H1 (cell line): Measurements from ENCODE around the gene GRHL3. TPM values are rescaled to one million over a fixed set of nuclear protein-coding genes. Genes with fewer than 3 reads are reported as not detected.

ENCODE experiments used
- CTCF ChIA-PET: fragments of 300-600 bp; sonication (Branson Sonifier 250); formaldehyde crosslinking; loops from one replicate; lab custom pipeline; 2021; ENCODE audit not compliant: partially characterized antibody; lab: Charles Lee
- POLR2A ChIA-PET: fragments of 300-600 bp; sonication (Branson Sonifier 250); formaldehyde crosslinking; loops from one replicate; lab custom pipeline; 2021; ENCODE audit warnings: inconsistent platforms; ENCODE audit not compliant: partially characterized antibody; lab: Charles Lee
- DNase-seq, 2 experiments: peaks; one replicate each; pipeline versions ENCODE4 v3.0.0 to v3.0.0-alpha.2; 2010 to 2022; ENCODE audit warnings: low spot score in 2 of 2, low read depth in 1 of 2, mixed read lengths in 1 of 2
- FAIRE-seq: peaks from 2 replicates; lab custom pipeline; 2011; peaks lifted over from hg19 to GRCh38; lab: Jason Lieb, UNC
- H2AFZ ChIP-seq: 2 replicates; pipeline ENCODE4 v1.8.1; 2012; ENCODE audit warnings: low read length, inconsistent platforms
- H2AK5ac ChIP-seq: 2 replicates; pipeline ENCODE4 v1.6.1; 2013; ENCODE audit warnings: low read depth, low read length
- H2BK120ac ChIP-seq: replicated peaks from 2 replicates; pipeline ENCODE3; 2013; ENCODE audit warnings: low read depth, low read length, inconsistent platforms
- H2BK12ac ChIP-seq: 2 replicates; pipeline ENCODE4 v1.6.1; 2013; ENCODE audit warnings: low read depth, low read length
- H2BK15ac ChIP-seq: 2 replicates; pipeline ENCODE4 v1.6.1; 2013; ENCODE audit warnings: low read length
- H2BK20ac ChIP-seq: 2 replicates; pipeline ENCODE4 v1.6.1; 2013; ENCODE audit warnings: low read length
- H2BK5ac ChIP-seq: 2 replicates; pipeline ENCODE4 v1.6.1; 2013; ENCODE audit warnings: low read depth, low read length
- H3K14ac ChIP-seq: 2 replicates; pipeline ENCODE4 v1.6.1; 2013; ENCODE audit warnings: inconsistent platforms; ENCODE audit not compliant: insufficient read length
- H3K18ac ChIP-seq: 2 replicates; pipeline ENCODE4 v1.6.1; 2013; ENCODE audit warnings: low read length; ENCODE audit errors: extremely low read depth
- H3K23ac ChIP-seq: 2 replicates; pipeline ENCODE4 v1.6.1; 2013; ENCODE audit warnings: inconsistent platforms; ENCODE audit not compliant: insufficient read length
- H3K23me2 ChIP-seq: 2 replicates; pipeline ENCODE4 v1.6.1; 2013; ENCODE audit warnings: low read depth, low read length
- H3K27ac ChIP-seq: 2 replicates; pipeline ENCODE4 v1.6.1; 2011; ENCODE audit warnings: low read depth, low read length, inconsistent platforms
- H3K27me3 ChIP-seq, 4 experiments: replicated peaks in 1 of 4; 1 replicate in 1 of 4; 2 replicates in 3 of 4; pipeline versions ENCODE4 v1.6.1 to v1.8.1; 2011 to 2013; ENCODE audit warnings: low read length in 3 of 4, mild to moderate bottlenecking in 3 of 4, inconsistent platforms in 2 of 4, mixed read lengths in 2 of 4, moderate library complexity in 1 of 4; ENCODE audit not compliant: control insufficient read depth in 3 of 4, insufficient read depth in 3 of 4; ENCODE audit errors: extremely low read depth in 1 of 4
- H3K36me3 ChIP-seq, 4 experiments: 2 replicates each; pipeline versions ENCODE4 v1.6.1 to v1.8.1; 2011 to 2013; ENCODE audit warnings: mild to moderate bottlenecking in 4 of 4, low read length in 3 of 4, moderate library complexity in 2 of 4, control low read depth in 1 of 4, inconsistent platforms in 1 of 4; ENCODE audit not compliant: insufficient read depth in 4 of 4, control insufficient read depth in 2 of 4
- H3K4ac ChIP-seq: replicated peaks from 2 replicates; pipeline ENCODE3; 2013; ENCODE audit warnings: low read length, low read depth, mixed read lengths, inconsistent platforms; ENCODE audit not compliant: insufficient read length
- H3K4me1 ChIP-seq, 4 experiments: replicated peaks in 1 of 4; 1 replicate in 1 of 4; 2 replicates in 3 of 4; pipeline versions ENCODE4 v1.6.1 to v1.8.1; 2011 to 2013; ENCODE audit warnings: low read length in 3 of 4, inconsistent platforms in 2 of 4, mixed read lengths in 1 of 4; ENCODE audit not compliant: insufficient read depth in 4 of 4, control insufficient read depth in 3 of 4
- H3K4me2 ChIP-seq, 2 experiments: 2 replicates each; pipeline versions ENCODE4 v1.6.1 to v1.8.1; 2011 to 2013; ENCODE audit warnings: low read depth in 2 of 2, low read length in 2 of 2, control low read depth in 1 of 2, inconsistent platforms in 1 of 2, mild to moderate bottlenecking in 1 of 2; ENCODE audit not compliant: insufficient read depth in 1 of 2
- H3K4me3 ChIP-seq, 4 experiments: fragments of 200-600, 300-600 bp in 1 of 4; sonication (generic), shearing (Covaris generic), sonication (Bioruptor Twin) in 1 of 4; 2 replicates each; pipeline versions ENCODE4 v1.5.1 to v1.8.1; 2011 to 2016; ENCODE audit warnings: low read length in 4 of 4, low read depth in 3 of 4, control low read depth in 2 of 4, inconsistent platforms in 2 of 4, mild to moderate bottlenecking in 2 of 4, mixed read lengths in 1 of 4, moderate library complexity in 1 of 4; ENCODE audit not compliant: insufficient read depth in 2 of 4; ENCODE audit errors: extremely low read depth in 1 of 4
- H3K56ac ChIP-seq: replicated peaks from 2 replicates; pipeline ENCODE3; 2013; ENCODE audit warnings: low read depth, mild to moderate bottlenecking, mixed read lengths, low read length, inconsistent platforms; ENCODE audit not compliant: insufficient read length
- H3K79me1 ChIP-seq: 2 replicates; pipeline ENCODE4 v1.6.1; 2013; ENCODE audit warnings: low read depth, low read length, control low read depth
- H3K79me2 ChIP-seq, 2 experiments: 2 replicates each; pipeline versions ENCODE4 v1.6.1 to v1.8.1; 2012 to 2013; ENCODE audit warnings: low read length in 2 of 2, mild to moderate bottlenecking in 2 of 2, inconsistent platforms in 1 of 2; ENCODE audit not compliant: insufficient read depth in 2 of 2, control insufficient read depth in 1 of 2
- H3K9ac ChIP-seq, 4 experiments: replicated peaks in 1 of 4; 1 replicate in 1 of 4; 2 replicates in 3 of 4; pipeline versions ENCODE4 v1.6.1 to v1.8.1; 2011 to 2013; ENCODE audit warnings: low read depth in 3 of 4, low read length in 3 of 4, control low read depth in 2 of 4, mild to moderate bottlenecking in 2 of 4, moderate library complexity in 2 of 4, inconsistent platforms in 1 of 4; ENCODE audit errors: extremely low read depth in 1 of 4
- H3K9me3 ChIP-seq, 2 experiments: 2 replicates each; pipeline versions ENCODE4 v1.6.1 to v1.8.1; 2012 to 2013; ENCODE audit warnings: mild to moderate bottlenecking in 2 of 2, moderate library complexity in 2 of 2, control low read depth in 1 of 2, inconsistent platforms in 1 of 2, low read depth in 1 of 2, low read length in 1 of 2, mixed read lengths in 1 of 2; ENCODE audit not compliant: insufficient read depth in 2 of 2
- H4K20me1 ChIP-seq, 2 experiments: replicated peaks in 1 of 2; 2 replicates each; pipeline versions ENCODE3 to v1.8.1; 2011 to 2013; ENCODE audit warnings: inconsistent platforms in 2 of 2, low read length in 2 of 2, mild to moderate bottlenecking in 1 of 2; ENCODE audit not compliant: insufficient read depth in 2 of 2, control insufficient read depth in 1 of 2
- H4K5ac ChIP-seq: 2 replicates; pipeline ENCODE4 v1.6.1; 2013; ENCODE audit warnings: low read length, low read depth, mixed read lengths, inconsistent platforms; ENCODE audit not compliant: insufficient read length
- H4K8ac ChIP-seq: 2 replicates; pipeline ENCODE4 v1.8.0; 2013; ENCODE audit warnings: mild to moderate bottlenecking, moderate library complexity, low read length, inconsistent platforms; ENCODE audit not compliant: insufficient read depth; ENCODE audit errors: extremely low read depth
- H4K91ac ChIP-seq: replicated peaks from 2 replicates; pipeline ENCODE3; 2013; ENCODE audit warnings: low read length, mixed read lengths, inconsistent platforms; ENCODE audit not compliant: insufficient read length
- ATF3 ChIP-seq: IDR thresholded peaks from 2 replicates; pipeline ENCODE4 v1.6.1; 2011; ENCODE audit warnings: low read depth, mild to moderate bottlenecking, low read length; ENCODE audit not compliant: insufficient read depth
- BCL11A ChIP-seq, 2 experiments: IDR thresholded peaks; one replicate each; pipeline ENCODE4 v1.6.1; 2011; ENCODE audit warnings: low read depth in 2 of 2, low read length in 2 of 2, mild to moderate bottlenecking in 2 of 2
- BRCA1 ChIP-seq: IDR thresholded peaks from 2 replicates; pipeline ENCODE4 v1.6.1; 2012; ENCODE audit warnings: low read depth, low read length, improper control_type of control experiment
- KDM1A ChIP-seq: fragments of 200-600, 300-600 bp; sonication (generic); IDR thresholded peaks from 2 replicates; pipeline ENCODE4 v1.7.1; 2016; ENCODE audit warnings: mild to moderate bottlenecking, low read length, borderline replicate concordance
- RAD21 ChIP-seq, 2 experiments: IDR thresholded peaks in 1 of 2; conservative IDR thresholded peaks in 1 of 2; 2 replicates each; pipeline ENCODE4 v1.6.1; 2011; ENCODE audit warnings: low read depth in 2 of 2, low read length in 2 of 2, improper control_type of control experiment in 1 of 2, inconsistent platforms in 1 of 2, mild to moderate bottlenecking in 1 of 2, moderate library complexity in 1 of 2
- RNF2 ChIP-seq: fragments of 200-900, 300-1000 bp; sonication (generic); IDR thresholded peaks from 2 replicates; pipeline ENCODE4 v1.7.1; 2016; ENCODE audit warnings: borderline replicate concordance, low read depth, mild to moderate bottlenecking, antibody characterized with exemption, low read length; ENCODE audit not compliant: poor library complexity, severe bottlenecking; ENCODE audit errors: missing control alignments
- SAP30 ChIP-seq: fragments of 300-600 bp; sonication (generic); IDR thresholded peaks from 2 replicates; pipeline ENCODE4 v1.7.1; 2012; ENCODE audit warnings: low read length, moderate library complexity, mild to moderate bottlenecking, inconsistent platforms; ENCODE audit not compliant: insufficient read depth, insufficient replicate concordance
- YY1 ChIP-seq: IDR thresholded peaks from 2 replicates; pipeline ENCODE4 v1.6.1; 2011; ENCODE audit warnings: low read depth, mild to moderate bottlenecking, low read length
- WGBS, 2 experiments: shearing (Covaris generic) in 1 of 2; methylation state at CpG; one replicate each; pipeline versions ENCODE4 v1.1.6 to v1.1.7; 2013 to 2015; ENCODE audit warnings: low lambda C conversion rate in 2 of 2, mixed read lengths in 2 of 2, inconsistent platforms in 1 of 2, low coverage in 1 of 2, missing lambda C conversion rate in 1 of 2; ENCODE audit not compliant: insufficient replicate concordance in 2 of 2, insufficient coverage in 1 of 2, insufficient read length in 1 of 2; ENCODE audit errors: extremely low coverage in 1 of 2, missing lambda C conversion rate in 1 of 2; 5-methylcytosine and 5-hydroxymethylcytosine counted together
- polyA plus RNA-seq, 7 experiments: library from polyadenylated mRNA; depleted of rRNA in 3 of 7; stranded (reverse) in 5 of 7; unstranded in 2 of 7; fragments of >200 nt in 5 of 7; fragments of 200-250 nt in 2 of 7; gene quantifications; 1 replicate in 5 of 7; 2 replicates in 1 of 7; 4 replicates in 1 of 7; pipeline versions ENCODE4 v1.2.1 to v1.2.3, GENCODE V29; 2011 to 2013; ENCODE audit warnings: missing spikeins in 2 of 7, mixed read lengths in 2 of 7
- total RNA-seq: library from RNA; stranded (reverse); fragmentation: NEBNext Ultra II Directional; extraction: Animal tissue kit (Norgen Biotek cat#: 25700); gene quantifications from 2 replicates; pipeline ENCODE4 v1.2.1, GENCODE V29; 2021

GRHL3 gene
- total and polyA plus RNA-seq, 2 of the 8 experiments (the other 6 are each of a cell fraction or from before 2014, with no cell fraction given), result 0.80 to 1.8 TPM

- Histone ChIP-seq H3K4me1 (peaks cover 8 to 22% (median 13%) of the 10 kb centered on the region in 4 experiments), H2BK15ac (no peak overlapping the region), H3K9me3 (no peaks in the 10 kb centered on the region), H2AK5ac (no peak overlapping the region), H3K18ac (no peak overlapping the region), H3K27ac (no peak overlapping the region), H3K27me3 (peaks cover 0 to 36% (median 32%) of the 10 kb centered on the region in 4 experiments; a peak in 6 of 7 replicates), H3K79me2 (no peaks in the 10 kb centered on the region), H4K91ac (no peak overlapping the region), H3K14ac (no peak overlapping the region), H2BK5ac (no peak overlapping the region), H3K4me3 (no peak overlapping the region), H4K8ac (no peak overlapping the region), H3K4ac (no peak overlapping the region), H2BK20ac (no peak overlapping the region), H3K79me1 (no peaks in the 10 kb centered on the region), H4K5ac (no peak overlapping the region), H3K23ac (no peak overlapping the region), H2AFZ (no peak overlapping the region), H3K9ac (no peak overlapping the region), H4K20me1 (no peaks in the 10 kb centered on the region)
- ChIA-PET CTCF (interaction anchor here (0.5 to 7.8 kb wide), 9 partner anchors 9 to 750 kb away, joined by 3 to 60 read pairs (median 3); no protein-coding TSS in a partner anchor), POLR2A (interaction anchor here (0.7 to 1.8 kb wide), 4 partner anchors 10 to 28 kb away, joined by 3 to 4 read pairs (median 3); no protein-coding TSS in a partner anchor)
- no peak for FAIRE-seq
- no peak for DNase-seq
- 60% methylated on average over 2 of the region's 2 CpGs; no CpG with 5 or more reads in 1 of the 2 experiments for WGBS, 2 experiments
- TF ChIP-seq KDM1A (no peak), RNF2 (no peak), BRCA1 (no peak), YY1 (no peak), RAD21 (IDR thresholded peaks at IDR 0.05 in 1 of 2, conservative IDR thresholded peaks at IDR 0.05 in 1 of 2; ENCODE audit: low read depth in 2 of 2, low read length in 2 of 2) (no peak), ATF3 (no peak), BCL11A (IDR thresholded peaks at IDR 0.05; ENCODE audit: low read depth in 2 of 2, low read length in 2 of 2) (no peak), SAP30 (no peak)
- TF ChIP-seq, all 59 proteins: peak for 0
- H3K56ac ChIP-seq, result no peak overlapping the region
- no peaks in the 10 kb centered on the region for H3K36me3 ChIP-seq
- no peak overlapping the region for H2BK120ac ChIP-seq
- H3K4me2 ChIP-seq, result peak overlapping the region in 1 of 2 experiments; percentile 88; a peak in 1 of 4 replicates
- H3K23me2 ChIP-seq, result peaks cover 15% of the 10 kb centered on the region; the same call in 1 of the 2 replicates
- no peak overlapping the region for H2BK12ac ChIP-seq
Observed at GRCh38 chr1:24317956-24318614, 1.1 kb upstream of the GRHL3 start.
